Cardiac septum (tissue), 1 donor: ENCODE measurements around the gene PSMA7. TPM values are rescaled to one million over a fixed set of nuclear protein-coding genes. Genes with fewer than 3 reads are reported as not detected.
A peak's percentile ranks its signal among the peaks of the same experiment; 100 is the strongest.

Experiments used
- DNase-seq: peaks from one replicate; pipeline ENCODE4 v3.0.0-alpha.2; 2020; ENCODE audit warnings: low spot score
- intact Hi-C: fragments of 100-400 bp; cut with DNase I; formaldehyde crosslinking; loops from one replicate; pipeline ENCODE4 v1.14.0; 2022
- long read RNA-seq: library from polyadenylated mRNA; unstranded; transcript quantifications from one replicate; pipeline ENCODE4 v2.0.0, GENCODE V29; 2021
- total RNA-seq: library from RNA; stranded (reverse); fragmentation: NEBNext Ultra II Directional; extraction: Animal tissue kit (Norgen Biotek cat#: 25700); gene quantifications from one replicate; pipeline ENCODE4 v1.2.1, GENCODE V29; 2021
- donor health status: DM: no; HTN: no; CAD: no.

Gene PSMA7
- total RNA-seq = 198 TPM
- long read RNA-seq, transcript PSMA7-206 (4 exons, 548 nt) = major isoform, 690 of 1,036 reads
- long read RNA-seq, transcript PSMA7-203 (7 exons, 996 nt) = minor isoform, 317 of 1,036 reads
- long read RNA-seq, partial matches to known transcripts = 14 of 1,036 reads
- long read RNA-seq, other reads (novel, unspliced or antisense) = 13 of 1,036 reads

DNA sequence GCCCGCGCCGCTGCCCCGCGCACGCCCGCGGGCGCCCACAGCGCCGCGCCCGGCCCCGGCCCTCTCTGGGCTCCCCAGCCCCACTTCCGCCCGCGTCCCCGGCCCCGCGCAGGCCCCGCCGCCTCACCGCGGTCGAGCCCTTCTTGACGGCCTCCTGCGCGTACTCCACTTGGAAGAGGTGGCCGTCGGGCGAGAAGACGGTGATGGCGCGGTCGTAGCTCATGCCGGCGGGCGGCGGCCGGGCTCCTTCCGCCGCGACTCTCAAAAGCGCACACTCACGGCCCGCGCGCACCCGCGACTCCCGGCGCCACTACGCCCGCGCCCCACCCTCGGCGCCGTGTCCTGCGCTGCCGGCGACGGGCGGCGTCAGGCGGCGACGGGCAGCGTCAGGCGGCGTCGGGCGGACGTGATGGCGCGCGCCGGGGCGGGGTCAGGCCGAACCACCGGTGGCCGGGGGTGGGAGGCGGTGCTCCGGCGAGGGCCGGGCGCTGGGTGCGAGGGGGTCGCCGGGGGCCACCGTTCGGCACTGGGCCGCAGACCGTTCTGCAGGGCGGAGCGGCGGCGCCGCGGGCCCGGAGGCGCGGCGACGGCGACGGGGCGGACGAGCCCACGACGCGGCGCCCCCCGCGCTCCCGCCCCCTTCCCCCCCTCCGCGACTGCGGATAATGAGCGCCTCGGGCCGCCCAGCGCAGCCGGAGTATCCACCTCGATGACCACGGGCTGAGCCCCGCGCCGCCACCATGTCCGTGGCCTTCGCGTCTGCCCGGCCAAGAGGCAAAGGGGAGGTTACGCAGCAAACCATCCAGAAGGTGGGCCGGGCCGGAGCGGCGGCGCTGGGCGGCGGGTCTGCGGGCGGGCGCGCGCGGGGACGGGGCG, at the start of gene PSMA7, which contains the start of gene SS18L1:
Gene PSMA7 (minus strand): TSS at position 314 of the 876 bp plus-strand sequence. CDS start 91 bp downstream, at position 223.
Gene SS18L1 (plus strand): TSS at position 689 of the 876 bp plus-strand sequence. CDS start 52 bp downstream, at position 741.
- intact Hi-C loops = loop anchor here (2.0 to 5.0 kb wide), 2 partner anchors 21 to 81 kb away; partner anchors contain the start of gene LSM14B
- peak; percentile 95 for DNase-seq

DNA sequence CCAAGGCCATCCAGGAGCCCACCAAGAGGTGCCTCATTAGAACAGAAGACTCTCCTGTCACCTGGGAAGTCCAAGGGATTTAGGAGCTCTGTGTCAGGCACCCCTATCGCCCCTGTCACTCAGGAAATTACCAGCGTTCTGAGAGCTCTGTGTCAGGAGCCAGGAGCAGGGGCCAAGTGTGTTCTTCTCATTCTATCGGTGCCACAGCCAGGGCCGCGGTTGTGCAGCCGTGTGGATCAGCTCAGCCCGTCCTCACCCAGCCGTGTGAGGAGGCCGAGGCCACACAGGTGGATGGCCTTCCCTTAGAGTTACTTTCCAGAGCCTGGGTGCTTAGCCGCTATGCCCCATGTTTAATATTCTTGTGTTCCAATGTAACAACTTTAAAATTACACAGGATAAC, 49.4 kb upstream of the PSMA7 start:
- no peak for DNase-seq
- intact Hi-C loops = no loop called here

DNA sequence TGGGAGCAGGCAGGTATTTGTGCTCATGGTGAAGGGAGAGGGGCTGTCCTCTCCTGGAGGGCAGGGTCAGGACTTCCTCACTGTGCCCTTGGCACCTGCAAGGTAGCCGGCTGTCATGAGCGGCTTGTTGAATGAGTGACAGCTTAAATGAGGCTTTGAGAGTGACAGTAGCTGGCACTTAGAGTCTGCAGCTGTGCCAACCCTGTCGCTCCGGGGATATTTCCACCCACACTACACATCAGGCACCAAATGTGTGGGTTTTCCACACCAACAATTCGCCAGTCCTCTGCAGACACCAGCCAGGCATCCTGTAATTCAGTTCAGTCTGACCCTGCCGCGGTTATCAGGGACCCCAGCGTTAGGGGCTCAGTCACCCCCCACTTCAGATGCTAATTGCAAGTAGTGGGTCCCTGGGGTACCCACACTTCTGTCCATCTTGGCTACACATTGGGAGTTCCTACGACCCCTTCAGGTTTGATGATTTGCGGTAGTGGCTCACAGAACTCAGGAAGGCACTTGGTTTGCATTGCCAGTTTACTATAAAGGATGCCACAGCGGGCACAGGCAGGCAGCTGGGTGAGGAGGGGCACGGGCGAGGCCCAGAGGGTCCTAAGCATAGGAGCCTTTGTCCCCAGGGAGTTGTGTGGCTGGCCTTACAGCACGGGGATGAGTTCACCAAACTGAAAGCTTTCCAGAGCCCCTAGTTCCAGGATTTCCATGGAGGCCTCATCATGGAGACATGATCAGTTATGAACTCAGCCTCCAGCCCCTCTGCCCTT, 48.8 kb upstream of the PSMA7 start:
- intact Hi-C loops = no loop called here
- no peak for DNase-seq

GRCh38 chr20:62190639-62191411, 47.6 kb upstream of the PSMA7 start:
- intact Hi-C loops = no loop called here
- no peak for DNase-seq

DNA sequence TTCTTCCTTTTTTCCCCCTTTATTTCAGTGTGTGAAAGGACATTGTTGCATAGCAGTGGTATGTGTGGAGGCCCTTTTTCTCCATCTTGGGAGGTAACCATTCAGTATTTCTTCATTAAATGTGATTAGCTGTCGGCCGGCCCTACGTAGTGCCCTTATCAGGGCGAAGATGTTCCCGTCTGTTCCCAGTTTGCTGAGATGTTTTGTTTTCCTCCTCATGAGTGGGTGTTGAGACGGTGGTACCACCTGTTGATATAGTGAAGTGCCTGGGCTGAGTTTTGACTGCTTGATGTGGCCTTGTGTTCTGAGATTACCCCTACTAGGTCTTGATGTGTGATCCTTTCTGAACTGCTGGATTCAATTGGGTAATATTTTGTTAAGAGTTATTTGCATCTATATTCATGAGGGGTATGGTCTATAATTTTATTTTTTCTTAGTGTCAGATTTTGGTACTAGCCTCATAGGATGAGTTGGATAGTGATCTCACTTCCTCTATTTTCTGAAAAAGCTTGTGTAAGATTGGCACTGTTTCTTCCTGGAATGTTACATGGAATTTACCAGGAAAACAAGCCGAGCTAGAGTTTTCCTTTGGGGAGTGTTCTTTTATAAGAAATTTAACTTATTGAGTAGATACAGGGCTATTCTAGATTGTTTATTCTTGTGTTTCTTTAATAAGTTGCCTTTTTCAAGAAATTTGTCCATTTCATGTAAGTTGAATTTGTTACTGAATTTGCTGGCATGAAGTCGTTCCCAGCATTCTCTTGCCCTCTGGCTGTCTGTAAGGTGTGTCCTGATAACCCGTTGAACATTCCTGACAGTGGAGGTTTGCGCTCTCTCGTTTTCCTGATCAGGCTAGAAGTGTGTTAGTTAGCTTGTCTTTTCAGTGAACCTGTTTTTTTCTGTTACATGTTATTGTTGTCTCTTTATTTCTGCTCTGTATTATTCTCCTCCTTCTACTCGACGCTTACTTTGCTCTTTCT, 44.0 kb upstream of the PSMA7 start:
- intact Hi-C loops = no loop called here
- DNase-seq = no peak

DNA sequence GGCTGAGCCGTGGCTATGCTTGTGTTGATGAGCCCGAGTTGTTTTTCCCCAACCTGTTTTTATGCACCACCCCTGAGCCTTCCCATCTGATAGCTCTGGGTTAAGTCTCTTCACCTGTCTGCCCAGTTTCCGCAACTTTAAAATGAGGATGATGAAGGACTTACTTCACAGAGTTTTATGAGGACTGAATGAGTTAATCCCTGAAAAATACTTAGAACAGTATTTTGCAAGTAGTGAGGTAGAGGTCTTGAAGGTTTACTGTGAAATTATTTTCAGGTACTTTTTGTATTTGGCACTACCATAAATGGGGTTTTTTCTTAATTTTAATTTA, 42.9 kb upstream of the PSMA7 start:
- intact Hi-C loops = no loop called here
- no peak for DNase-seq

GRCh38 chr20:62183426-62184142, 40.4 kb upstream of the PSMA7 start:
- intact Hi-C loops = loop anchor here (2.0 to 5.0 kb wide), 2 partner anchors 55 to 204 kb away; partner anchors contain the start of genes OSBPL2 and RPS21
- DNase-seq = no peak

GRCh38 chr20:62182469-62183425, 39.6 kb upstream of the PSMA7 start, which contains the start of gene MTG2:
MTG2 (plus strand) TSS chr20:62183028; CDS start chr20:62193421, 10,393 bp downstream.
- intact Hi-C loops = loop anchor here (2.0 to 5.0 kb wide), 2 partner anchors 56 to 205 kb away; partner anchors contain the start of genes OSBPL2 and RPS21

DNA sequence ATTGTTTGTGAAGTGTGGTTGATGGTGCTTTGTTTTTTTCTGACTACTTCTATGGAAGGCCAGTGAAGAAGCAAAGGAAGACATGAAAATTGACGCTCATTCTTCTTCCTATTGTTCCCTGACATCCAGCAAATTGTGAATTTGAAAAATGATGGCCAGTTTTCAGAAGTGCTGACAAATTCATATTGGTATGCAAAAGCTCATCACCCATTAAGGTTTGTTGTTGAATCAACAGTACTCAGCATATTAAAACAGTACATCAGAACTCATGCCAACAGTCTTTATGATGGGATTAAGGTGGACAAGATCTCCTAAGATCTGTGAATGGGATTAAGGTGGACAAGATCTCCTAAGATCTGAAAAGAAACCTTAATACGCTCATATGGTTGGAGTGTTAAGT, 38.6 kb upstream of the PSMA7 start:
- intact Hi-C loops = loop anchor here (2.0 to 5.0 kb wide), 2 partner anchors 57 to 205 kb away; partner anchors contain the start of genes OSBPL2 and RPS21
- DNase-seq = no peak

More at GRCh38 chr20:62182469-62183425, 39.6 kb upstream of the PSMA7 start, which contains the start of gene MTG2:
- DNase-seq = peak; percentile 98

DNA sequence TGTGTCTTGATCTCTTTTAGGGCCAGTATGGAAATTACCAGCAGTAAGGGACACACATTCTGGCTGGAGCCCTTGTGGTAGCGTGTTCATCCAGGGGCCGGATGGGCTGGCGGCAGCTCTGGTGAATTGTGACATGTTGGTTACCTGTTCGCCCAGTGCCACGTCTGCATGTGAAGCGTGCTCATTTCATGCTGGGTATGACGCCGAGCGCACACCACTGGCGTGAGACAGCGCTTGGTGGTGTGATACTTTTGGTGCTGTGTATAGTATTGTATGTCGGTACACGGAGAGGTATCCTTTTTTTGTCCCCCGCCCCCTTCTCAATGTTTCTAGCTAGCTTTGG, 35.9 kb upstream of the PSMA7 start:
- no peak for DNase-seq
- intact Hi-C loops = no loop called here

DNA sequence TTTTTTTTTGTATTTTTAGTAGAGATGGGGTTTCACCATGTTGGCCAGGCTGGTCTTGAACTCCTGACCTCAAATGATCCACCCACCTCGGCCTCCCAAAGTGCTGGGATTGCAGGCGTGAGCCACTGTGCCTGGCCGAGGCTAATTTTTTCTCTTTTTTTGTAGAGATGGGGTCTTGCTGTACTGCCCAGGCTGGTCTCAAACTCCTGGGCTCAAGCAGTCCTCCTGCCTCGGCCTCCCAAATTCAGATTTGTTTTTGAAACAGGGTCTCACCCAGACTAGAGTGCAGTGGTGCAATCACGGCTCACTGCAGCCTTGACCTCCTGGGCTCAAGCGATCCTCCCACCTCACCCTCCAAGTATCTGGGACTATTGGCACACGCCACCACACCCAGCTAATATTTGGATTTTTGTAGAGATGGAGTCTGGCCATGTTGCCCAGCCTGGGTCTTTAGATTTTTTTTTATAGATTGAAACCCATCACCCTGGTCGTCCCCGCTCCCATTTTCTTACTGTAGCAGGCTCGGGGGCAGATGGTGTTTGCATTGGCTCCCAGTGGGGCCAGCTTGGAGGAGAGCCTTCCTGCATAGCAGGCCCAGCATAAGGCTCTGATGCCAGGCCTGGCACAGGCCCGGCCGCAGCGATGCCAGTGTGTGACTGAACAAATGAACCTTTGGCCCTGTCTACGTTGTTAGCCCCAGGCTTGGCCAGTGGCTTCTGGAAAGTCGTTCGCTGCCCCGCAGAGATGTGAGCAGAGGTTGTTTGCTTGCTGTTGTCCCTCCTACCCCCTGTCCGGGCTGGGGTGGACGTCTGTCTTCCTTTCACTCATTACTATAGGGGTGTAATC, 35.3 kb upstream of the PSMA7 start:
- intact Hi-C loops = no loop called here
- no peak for DNase-seq

- intact Hi-C loops = no loop called here
- no peak for DNase-seq
These were observed 34.1 kb upstream of the PSMA7 start for GRCh38 chr20:62177307-62177706.

GRCh38 chr20:62176866-62177265, 33.7 kb upstream of the PSMA7 start:
- intact Hi-C loops = no loop called here
- no peak for DNase-seq

GRCh38 chr20:62175711-62176110, 32.5 kb upstream of the PSMA7 start:
- intact Hi-C loops = no loop called here
- DNase-seq = no peak

DNA sequence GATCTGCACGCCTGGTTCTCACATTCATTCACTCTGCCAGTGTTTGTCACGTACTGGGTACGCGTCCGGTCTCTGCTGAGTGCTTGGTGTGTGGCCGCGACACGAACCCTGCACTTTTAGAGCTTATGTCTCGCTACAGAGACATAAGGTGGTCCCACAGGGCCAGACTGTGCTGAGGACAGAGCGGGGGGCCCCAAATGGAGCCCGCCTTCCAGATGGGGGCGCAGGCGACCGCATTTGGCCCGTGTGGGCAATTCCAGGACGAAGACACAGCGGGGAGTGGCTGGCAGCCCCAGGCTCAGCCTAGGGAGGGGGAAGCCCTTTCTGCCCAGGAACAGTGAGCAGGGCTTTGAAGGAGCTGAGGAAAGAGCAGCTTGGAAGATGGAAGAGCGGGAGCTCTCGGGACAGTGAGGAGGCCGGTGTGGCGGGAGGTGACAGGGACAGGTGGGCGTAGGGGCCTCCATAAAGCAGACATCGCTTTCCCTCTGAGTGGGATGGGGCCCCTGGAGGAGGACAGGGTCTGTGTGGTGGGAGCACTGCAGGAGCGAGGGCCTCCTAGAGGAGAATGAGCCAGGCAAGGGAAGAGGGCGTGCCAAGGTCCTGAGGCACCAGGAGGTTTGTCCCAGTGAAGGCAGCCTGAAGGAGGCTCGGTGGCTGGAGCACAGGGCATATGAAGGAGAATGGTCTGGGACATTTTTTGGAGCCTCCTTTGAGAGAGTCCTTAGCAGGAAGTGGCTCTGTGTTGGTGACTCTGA, 31.9 kb upstream of the PSMA7 start:
- DNase-seq = no peak
- intact Hi-C loops = no loop called here
